BE2C (cell line): ENCODE data around the gene CEP350.

Source experiments
- DNase-seq: peaks from one replicate; pipeline ENCODE4 v3.0.0-alpha.2; 2020
- H3K27me3 ChIP-seq: fragments of 250-450 bp; sonication (Bioruptor Pico); 2 replicates; pipeline ENCODE4 v1.5.1; 2020; ENCODE audit warnings: mild to moderate bottlenecking
- H3K36me3 ChIP-seq: fragments of 250-450 bp; sonication (Bioruptor Pico); 2 replicates; pipeline ENCODE4 v1.5.1; 2020; ENCODE audit warnings: mild to moderate bottlenecking
- H3K4me1 ChIP-seq: fragments of 250-450 bp; sonication (Bioruptor Pico); 2 replicates; pipeline ENCODE4 v1.5.1; 2020
- H3K4me3 ChIP-seq: 2 replicates; pipeline ENCODE4 v1.5.1; 2011; ENCODE audit warnings: low read depth, low read length
- H3K9me3 ChIP-seq: fragments of 250-450 bp; sonication (Bioruptor Pico); 2 replicates; pipeline ENCODE4 v1.5.1; 2020
- CTCF ChIP-seq: IDR thresholded peaks from 2 replicates; pipeline ENCODE4 v1.5.1; 2012; ENCODE audit warnings: mild to moderate bottlenecking, low read depth, low read length

Gene CEP350

GRCh38 chr1:180153032-180153431 lies 198.4 kb downstream of the CEP350 start:
- Histone ChIP-seq H3K36me3 (no peaks in the 10 kb centered on the region), H3K4me1 (no peaks in the 10 kb centered on the region), H3K9me3 (no peaks in the 10 kb centered on the region), H3K4me3 (no peak overlapping the region), H3K27me3 (no peaks in the 10 kb centered on the region)
- DNase-seq, result no peak
- no peak for TF ChIP-seq CTCF

GRCh38 chr1:180154003-180154324 lies 199.4 kb downstream of the CEP350 start:
- H3K4me3 ChIP-seq, result peak overlapping the region; percentile 79
- no peaks in the 10 kb centered on the region for H3K36me3 ChIP-seq
- no peaks in the 10 kb centered on the region for H3K9me3 ChIP-seq
- no peaks in the 10 kb centered on the region for H3K4me1 ChIP-seq
- DNase-seq, result no peak
- H3K27me3 ChIP-seq, result no peaks in the 10 kb centered on the region
- no peak for TF ChIP-seq CTCF

GRCh38 chr1:180154325-180155181 lies 199.9 kb downstream of the CEP350 start, which contains the start of gene QSOX1:
TSS of gene QSOX1 (plus strand) at chr1:180154869. CDS start at chr1:180154908, 39 bp downstream.
- TF ChIP-seq CTCF, result no peak
- Histone ChIP-seq H3K9me3 (no peaks in the 10 kb centered on the region), H3K4me1 (no peaks in the 10 kb centered on the region), H3K27me3 (no peaks in the 10 kb centered on the region), H3K4me3 (peak within 1 kb of the TSS; percentile 79), H3K36me3 (no peaks in the 10 kb centered on the region)
- peak; percentile 92 for DNase-seq

- Histone ChIP-seq H3K4me1 (no peaks in the 10 kb centered on the region), H3K27me3 (no peaks in the 10 kb centered on the region)
- no peak for DNase-seq
Measured at GRCh38 chr1:180155182-180155682, 200.6 kb downstream of the CEP350 start.

GRCh38 chr1:180156201-180156600 lies 201.6 kb downstream of the CEP350 start:
- Histone ChIP-seq H3K9me3 (no peaks in the 10 kb centered on the region), H3K27me3 (no peaks in the 10 kb centered on the region), H3K4me1 (no peaks in the 10 kb centered on the region), H3K36me3 (no peaks in the 10 kb centered on the region), H3K4me3 (no peak overlapping the region)
- no peak for DNase-seq
- TF ChIP-seq CTCF, result no peak

More at GRCh38 chr1:180155182-180155682, 200.6 kb downstream of the CEP350 start:
- no peaks in the 10 kb centered on the region for H3K36me3 ChIP-seq
- peak overlapping the region; percentile 79 for H3K4me3 ChIP-seq
- no peaks in the 10 kb centered on the region for H3K9me3 ChIP-seq
- TF ChIP-seq CTCF, result no peak

- TF ChIP-seq CTCF, result no peak
- H3K36me3 ChIP-seq, result no peaks in the 10 kb centered on the region
- H3K4me1 ChIP-seq, result no peaks in the 10 kb centered on the region
- no peak for DNase-seq
- H3K27me3 ChIP-seq, result no peaks in the 10 kb centered on the region
- no peaks in the 10 kb centered on the region for H3K9me3 ChIP-seq
- no peak overlapping the region for H3K4me3 ChIP-seq
Measured at GRCh38 chr1:180156631-180157091, 202.1 kb downstream of the CEP350 start.
